Neural cell (in vitro differentiated cells): Measurements from ENCODE around the gene KRTAP10-9. TPM values are rescaled to one million over a fixed set of nuclear protein-coding genes. Genes with fewer than 3 reads are reported as not detected.

Experiments used
- H2AFZ ChIP-seq: fragments of 200-600, 300-800 bp; sonication (generic), shearing (Covaris generic); 2 replicates; pipeline ENCODE4 v1.6.0; 2014; ENCODE audit warnings: low read depth, mild to moderate bottlenecking, antibody characterized with exemption, low read length, moderate library complexity
- H3F3A ChIP-seq: fragments of 200-600 bp; shearing (Covaris generic); 2 replicates; pipeline ENCODE4 v1.6.1; 2016; ENCODE audit warnings: mild to moderate bottlenecking, moderate library complexity, mixed read lengths, antibody characterized with exemption, low read length; ENCODE audit not compliant: insufficient read depth, poor library complexity, severe bottlenecking
- H3K27ac ChIP-seq: fragments of 200-600, 300-800 bp; sonication (generic), shearing (Covaris generic); 2 replicates; pipeline ENCODE4 v1.5.1; 2014; ENCODE audit warnings: mild to moderate bottlenecking, low read length, moderate library complexity
- H3K27me3 ChIP-seq: fragments of 300-800, 200-600 bp; sonication (generic), shearing (Covaris generic); 2 replicates; pipeline ENCODE4 v1.6.0; 2014; ENCODE audit warnings: mild to moderate bottlenecking, low read depth, low read length, moderate library complexity; ENCODE audit not compliant: insufficient read depth
- H3K36me3 ChIP-seq: fragments of 300-800, 200-600 bp; sonication (generic), shearing (Covaris generic); 2 replicates; pipeline ENCODE4 v1.5.1; 2014; ENCODE audit warnings: mild to moderate bottlenecking, antibody characterized with exemption, low read length, moderate library complexity; ENCODE audit not compliant: insufficient read depth
- H3K4me2 ChIP-seq: fragments of 300-800, 200-600 bp; sonication (generic), shearing (Covaris generic); 2 replicates; pipeline ENCODE4 v1.6.0; 2014; ENCODE audit warnings: mild to moderate bottlenecking, low read length
- H3K4me3 ChIP-seq: fragments of 300-800, 200-600 bp; sonication (generic), shearing (Covaris generic); 2 replicates; pipeline ENCODE4 v1.5.1; 2014; ENCODE audit warnings: mild to moderate bottlenecking, low read length, moderate library complexity
- H3K79me2 ChIP-seq: fragments of 200-600 bp; shearing (Covaris generic); replicated peaks from 2 replicates; pipeline ENCODE4 v1.6.0; 2014; ENCODE audit warnings: mild to moderate bottlenecking, low read length, moderate library complexity; ENCODE audit not compliant: insufficient read depth
- H3K9ac ChIP-seq: fragments of 300-800, 200-600 bp; sonication (generic), shearing (Covaris generic); 2 replicates; pipeline ENCODE4 v1.6.1; 2016; ENCODE audit warnings: mild to moderate bottlenecking, low read length, mixed read lengths
- H3K9me2 ChIP-seq: fragments of 200-600 bp; shearing (Covaris generic); 2 replicates; pipeline ENCODE4 v1.6.1; 2016; ENCODE audit warnings: mild to moderate bottlenecking, low read length, mixed read lengths; ENCODE audit not compliant: insufficient read depth
- H3K9me3 ChIP-seq: fragments of 200-600, 300-800 bp; sonication (generic), shearing (Covaris generic); 2 replicates; pipeline ENCODE4 v1.6.1; 2016; ENCODE audit warnings: mild to moderate bottlenecking, mixed run types, low read length, moderate library complexity, mixed read lengths
- H4K20me1 ChIP-seq: fragments of 200-600 bp; shearing (Covaris generic); 2 replicates; pipeline ENCODE4 v1.6.1; 2016; ENCODE audit warnings: mild to moderate bottlenecking, mixed run types; ENCODE audit not compliant: insufficient read depth
- EP300 ChIP-seq: fragments of 450-650 bp; conservative IDR thresholded peaks from 2 replicates; pipeline ENCODE4 v1.6.1; 2014; ENCODE audit warnings: antibody characterized with exemption, mild to moderate bottlenecking, moderate library complexity; ENCODE audit not compliant: poor library complexity, severe bottlenecking
- EZH2 ChIP-seq: fragments of 200-600, 300-800 bp; shearing (Covaris generic), sonication (generic); IDR thresholded peaks from 2 replicates; pipeline ENCODE4 v1.6.1; 2014; ENCODE audit warnings: antibody characterized with exemption, low read length, borderline replicate concordance, mild to moderate bottlenecking; ENCODE audit not compliant: insufficient read depth, poor library complexity, severe bottlenecking
- MXI1 ChIP-seq: fragments of 450-650 bp; conservative IDR thresholded peaks from 2 replicates; pipeline ENCODE4 v1.6.1; 2014; ENCODE audit warnings: antibody characterized with exemption, mild to moderate bottlenecking; ENCODE audit not compliant: poor library complexity, severe bottlenecking
- POLR2AphosphoS5 ChIP-seq: IDR thresholded peaks from 2 replicates; pipeline ENCODE4 v1.6.1; 2012
- RAD21 ChIP-seq: fragments of 450-650 bp; conservative IDR thresholded peaks from 2 replicates; pipeline ENCODE4 v1.6.1; 2014; ENCODE audit warnings: antibody characterized with exemption, mild to moderate bottlenecking, moderate library complexity
- SMC3 ChIP-seq: fragments of 450-650 bp; conservative IDR thresholded peaks from 2 replicates; pipeline ENCODE4 v1.6.1; 2014; ENCODE audit warnings: antibody characterized with exemption, mild to moderate bottlenecking, moderate library complexity; ENCODE audit not compliant: poor library complexity
- TAF1 ChIP-seq: IDR thresholded peaks from 2 replicates; pipeline ENCODE4 v1.6.1; 2012; ENCODE audit warnings: low read depth
- polyA plus RNA-seq: library from polyadenylated mRNA; depleted of rRNA; stranded (reverse); fragments of >200 nt; gene quantifications from 2 replicates; pipeline ENCODE4 v1.2.3, GENCODE V29; 2014
- TF ChIP-seq, protein P1 (sequence below): IDR thresholded peaks from 2 replicates; pipeline ENCODE4 v1.6.1; 2012; ENCODE audit warnings: borderline replicate concordance
- TF ChIP-seq, protein P2 (sequence below): fragments of 450-650 bp; IDR thresholded peaks from 2 replicates; pipeline ENCODE4 v1.5.1; 2014; ENCODE audit warnings: antibody characterized with exemption, mild to moderate bottlenecking, moderate library complexity; ENCODE audit not compliant: poor library complexity, severe bottlenecking

Gene KRTAP10-9
- polyA plus RNA-seq, 1 donor from 2014 or later, result not detected

DNA sequence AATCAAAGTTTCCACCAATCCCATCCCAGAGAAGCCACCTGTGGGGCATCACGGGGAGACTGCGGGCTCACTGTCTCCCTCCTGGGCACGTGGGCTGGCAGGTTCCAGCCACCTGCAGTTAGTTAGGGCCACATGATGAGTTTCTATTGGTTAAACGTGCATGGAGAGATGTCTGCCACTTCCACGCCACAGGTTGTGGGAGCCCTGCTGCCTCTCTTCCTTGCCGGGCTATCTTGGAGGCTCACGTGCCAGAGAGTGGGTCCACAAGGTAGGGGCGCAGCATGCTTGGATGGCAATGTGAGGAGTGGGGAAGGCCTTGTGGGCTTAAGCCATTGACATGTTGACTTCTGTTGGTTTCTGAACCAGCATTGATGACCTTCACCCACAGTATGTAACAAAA lies 23.0 kb upstream of the KRTAP10-9 start (continued):
- no peak for TF ChIP-seq SMC3
- no peak for TF ChIP-seq MXI1

DNA sequence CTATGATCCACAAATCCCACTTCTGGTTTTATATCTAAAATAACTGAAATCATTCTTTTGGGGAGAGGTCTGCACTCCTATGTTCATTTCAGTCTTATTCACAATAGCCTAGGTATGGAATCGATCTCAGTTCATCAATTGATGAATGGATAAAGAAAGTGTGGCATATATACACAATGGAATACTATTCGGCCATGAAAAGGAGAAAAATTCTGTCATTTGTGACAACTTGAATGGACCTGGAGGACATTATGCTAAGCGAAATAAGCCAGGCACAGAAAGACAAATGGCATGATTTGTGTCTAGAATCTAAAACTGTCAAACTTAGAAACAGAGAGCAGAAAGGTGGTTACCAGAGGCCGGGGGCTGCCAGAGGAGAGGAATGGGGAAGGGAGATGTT lies 20.4 kb upstream of the KRTAP10-9 start:
- Histone ChIP-seq H2AFZ (no peak overlapping the region), H3K9me2 (no peaks in the 10 kb centered on the region), H3F3A (no peaks in the 10 kb centered on the region), H3K27me3 (no peaks in the 10 kb centered on the region), H3K9me3 (peaks cover 4% of the 10 kb centered on the region), H3K4me2 (no peak overlapping the region), H3K27ac (no peak overlapping the region), H4K20me1 (no peaks in the 10 kb centered on the region), H3K9ac (no peak overlapping the region), H3K79me2 (no peaks in the 10 kb centered on the region), H3K36me3 (no peaks in the 10 kb centered on the region), H3K4me3 (no peak overlapping the region)
- TF ChIP-seq TAF1 (no peak), SMC3 (no peak), EP300 (no peak), EZH2 (no peak), POLR2AphosphoS5 (no peak), RAD21 (no peak)
- TF ChIP-seq, protein P1, sequence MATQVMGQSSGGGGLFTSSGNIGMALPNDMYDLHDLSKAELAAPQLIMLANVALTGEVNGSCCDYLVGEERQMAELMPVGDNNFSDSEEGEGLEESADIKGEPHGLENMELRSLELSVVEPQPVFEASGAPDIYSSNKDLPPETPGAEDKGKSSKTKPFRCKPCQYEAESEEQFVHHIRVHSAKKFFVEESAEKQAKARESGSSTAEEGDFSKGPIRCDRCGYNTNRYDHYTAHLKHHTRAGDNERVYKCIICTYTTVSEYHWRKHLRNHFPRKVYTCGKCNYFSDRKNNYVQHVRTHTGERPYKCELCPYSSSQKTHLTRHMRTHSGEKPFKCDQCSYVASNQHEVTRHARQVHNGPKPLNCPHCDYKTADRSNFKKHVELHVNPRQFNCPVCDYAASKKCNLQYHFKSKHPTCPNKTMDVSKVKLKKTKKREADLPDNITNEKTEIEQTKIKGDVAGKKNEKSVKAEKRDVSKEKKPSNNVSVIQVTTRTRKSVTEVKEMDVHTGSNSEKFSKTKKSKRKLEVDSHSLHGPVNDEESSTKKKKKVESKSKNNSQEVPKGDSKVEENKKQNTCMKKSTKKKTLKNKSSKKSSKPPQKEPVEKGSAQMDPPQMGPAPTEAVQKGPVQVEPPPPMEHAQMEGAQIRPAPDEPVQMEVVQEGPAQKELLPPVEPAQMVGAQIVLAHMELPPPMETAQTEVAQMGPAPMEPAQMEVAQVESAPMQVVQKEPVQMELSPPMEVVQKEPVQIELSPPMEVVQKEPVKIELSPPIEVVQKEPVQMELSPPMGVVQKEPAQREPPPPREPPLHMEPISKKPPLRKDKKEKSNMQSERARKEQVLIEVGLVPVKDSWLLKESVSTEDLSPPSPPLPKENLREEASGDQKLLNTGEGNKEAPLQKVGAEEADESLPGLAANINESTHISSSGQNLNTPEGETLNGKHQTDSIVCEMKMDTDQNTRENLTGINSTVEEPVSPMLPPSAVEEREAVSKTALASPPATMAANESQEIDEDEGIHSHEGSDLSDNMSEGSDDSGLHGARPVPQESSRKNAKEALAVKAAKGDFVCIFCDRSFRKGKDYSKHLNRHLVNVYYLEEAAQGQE, result no peak
- TF ChIP-seq, protein P2, sequence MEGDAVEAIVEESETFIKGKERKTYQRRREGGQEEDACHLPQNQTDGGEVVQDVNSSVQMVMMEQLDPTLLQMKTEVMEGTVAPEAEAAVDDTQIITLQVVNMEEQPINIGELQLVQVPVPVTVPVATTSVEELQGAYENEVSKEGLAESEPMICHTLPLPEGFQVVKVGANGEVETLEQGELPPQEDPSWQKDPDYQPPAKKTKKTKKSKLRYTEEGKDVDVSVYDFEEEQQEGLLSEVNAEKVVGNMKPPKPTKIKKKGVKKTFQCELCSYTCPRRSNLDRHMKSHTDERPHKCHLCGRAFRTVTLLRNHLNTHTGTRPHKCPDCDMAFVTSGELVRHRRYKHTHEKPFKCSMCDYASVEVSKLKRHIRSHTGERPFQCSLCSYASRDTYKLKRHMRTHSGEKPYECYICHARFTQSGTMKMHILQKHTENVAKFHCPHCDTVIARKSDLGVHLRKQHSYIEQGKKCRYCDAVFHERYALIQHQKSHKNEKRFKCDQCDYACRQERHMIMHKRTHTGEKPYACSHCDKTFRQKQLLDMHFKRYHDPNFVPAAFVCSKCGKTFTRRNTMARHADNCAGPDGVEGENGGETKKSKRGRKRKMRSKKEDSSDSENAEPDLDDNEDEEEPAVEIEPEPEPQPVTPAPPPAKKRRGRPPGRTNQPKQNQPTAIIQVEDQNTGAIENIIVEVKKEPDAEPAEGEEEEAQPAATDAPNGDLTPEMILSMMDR, result no peak

DNA sequence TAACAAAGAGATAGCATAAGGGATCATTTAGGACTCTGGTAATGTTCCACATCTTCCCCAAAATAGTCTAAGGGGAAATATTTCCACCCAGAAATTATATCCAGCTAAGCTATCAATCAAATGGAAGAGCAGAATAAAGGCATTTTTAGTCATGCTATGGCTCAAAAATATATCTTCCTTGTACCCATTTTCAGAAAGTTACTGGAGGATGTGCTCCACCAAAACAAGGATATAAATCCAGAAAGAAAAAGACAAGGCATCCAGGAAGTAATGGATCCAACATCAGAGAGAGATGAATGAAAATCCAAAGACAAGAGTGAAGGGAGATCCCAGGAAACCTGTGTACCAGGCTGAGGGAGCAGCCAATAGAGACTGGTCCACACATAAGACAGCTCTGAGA lies 17.7 kb upstream of the KRTAP10-9 start:
- Histone ChIP-seq H3K9me3 (no peaks in the 10 kb centered on the region), H3K9ac (no peak overlapping the region), H3K27me3 (no peaks in the 10 kb centered on the region), H3K9me2 (no peaks in the 10 kb centered on the region), H3K4me3 (no peak overlapping the region), H4K20me1 (no peaks in the 10 kb centered on the region), H3K4me2 (no peak overlapping the region), H3F3A (no peaks in the 10 kb centered on the region), H2AFZ (no peak overlapping the region), H3K27ac (no peak overlapping the region), H3K79me2 (no peaks in the 10 kb centered on the region), H3K36me3 (no peaks in the 10 kb centered on the region)
- TF ChIP-seq TAF1 (no peak), EZH2 (no peak), POLR2AphosphoS5 (no peak), SMC3 (no peak), MXI1 (no peak), RAD21 (no peak), EP300 (no peak)
- TF ChIP-seq, protein P1, result no peak
- TF ChIP-seq, protein P2, result no peak
